Aorta (tissue), 5 donors: ENCODE measurements around the gene RPRD2. TPM values are rescaled to one million over a fixed set of nuclear protein-coding genes. Genes with fewer than 3 reads are reported as not detected.

Source experiments
- ATAC-seq: fragments of 200-7000 bp; cut with Tn5 transposase; one replicate; pipeline ENCODE4 v1.9.1; 2022; ENCODE audit warnings: moderate library complexity; ENCODE audit not compliant: low FRiP score
- DNase-seq, 2 donors: peaks; one replicate each; pipeline ENCODE4 v3.0.0-alpha.2; 2020
- H3K27ac ChIP-seq, 2 donors: one replicate each; pipeline ENCODE4 v1.5.1; 2013; ENCODE audit warnings: low read length in 2 of 2, mild to moderate bottlenecking in 2 of 2, moderate library complexity in 2 of 2, control low read depth in 1 of 2, inconsistent platforms in 1 of 2, low read depth in 1 of 2
- H3K27me3 ChIP-seq, 2 donors: one replicate each; pipeline ENCODE4 v1.6.1; 2013; ENCODE audit warnings: control low read depth in 1 of 2, low read length in 1 of 2, mild to moderate bottlenecking in 1 of 2, moderate library complexity in 1 of 2; ENCODE audit not compliant: insufficient read depth in 2 of 2, control insufficient read depth in 1 of 2
- H3K36me3 ChIP-seq, 2 donors: one replicate each; pipeline ENCODE4 v1.6.1; 2013; ENCODE audit warnings: control low read depth in 1 of 2, low read length in 1 of 2, mild to moderate bottlenecking in 1 of 2; ENCODE audit not compliant: insufficient read depth in 2 of 2, control insufficient read depth in 1 of 2
- H3K4me1 ChIP-seq, 2 donors: one replicate each; pipeline ENCODE4 v1.6.1; 2013; ENCODE audit warnings: low read length in 2 of 2, control low read depth in 1 of 2, mild to moderate bottlenecking in 1 of 2, moderate library complexity in 1 of 2; ENCODE audit not compliant: insufficient read depth in 2 of 2, control insufficient read depth in 1 of 2
- H3K4me3 ChIP-seq, 2 donors: one replicate each; pipeline ENCODE4 v1.5.1; 2013; ENCODE audit warnings: low read length in 2 of 2, control low read depth in 1 of 2, mild to moderate bottlenecking in 1 of 2
- H3K9me3 ChIP-seq: one replicate; pipeline ENCODE4 v1.6.1; 2013; ENCODE audit warnings: mild to moderate bottlenecking, low read length; ENCODE audit not compliant: control insufficient read depth
- WGBS, 2 donors: extraction: QIAGEN DNeasy Blood & Tissue Kit; methylation state at CpG; one replicate each; pipeline ENCODE4 v1.1.7; 2013; 5-methylcytosine and 5-hydroxymethylcytosine counted together
- intact Hi-C, 2 donors: fragments of 100-400 bp; cut with DNase I; formaldehyde crosslinking; loops; one replicate each; pipeline versions ENCODE4 v1.14.2 to v1.15.0; 2022
- polyA plus RNA-seq, 2 donors: library from polyadenylated mRNA; stranded (reverse); fragments of 200-250 nt; gene quantifications; one replicate each; pipeline ENCODE4 v1.2.3, GENCODE V29; 2013
- total RNA-seq, 2 donors: library from RNA; stranded (reverse); fragmentation: NEBNext Ultra II Directional; extraction: Animal tissue kit (Norgen Biotek cat#: 25700); gene quantifications; one replicate each; pipeline ENCODE4 v1.2.1, GENCODE V29; 2021
- donor health status: healthy with polysubstance abuse.
- donor health status: Bipolar disorder and iron deficiency.
- donor health status: DM: no; HTN: no; CAD: no.
- donor health status: DM: no; HTN: no; CAD: no.
- donor health status: DM: yes; HTN: yes; CAD: no.

The RPRD2 gene
- total and polyA plus RNA-seq, 4 donors: 4.5 to 30.9 (median 19.1) TPM

GRCh38 chr1:150511551-150511950 is 147.6 kb downstream of the RPRD2 start:
- Histone ChIP-seq H3K4me1 (no peaks in the 10 kb centered on the region), H3K27ac (no peak overlapping the region), H3K36me3 (no peaks in the 10 kb centered on the region), H3K27me3 (no peaks in the 10 kb centered on the region), H3K9me3 (no peaks in the 10 kb centered on the region), H3K4me3 (no peak overlapping the region)
- DNase-seq (peak in 1 of 2 donors; percentile 70), ATAC-seq (no peak)
- WGBS, 2 donors: 94 to 95% methylated on average over 12 of the region's 12 CpGs
- intact Hi-C loops: no loop called here

GRCh38 chr1:150511985-150512660 is 148.2 kb downstream of the RPRD2 start:
- ATAC-seq: no peak
- Histone ChIP-seq H3K9me3 (no peaks in the 10 kb centered on the region), H3K36me3 (no peaks in the 10 kb centered on the region), H3K27ac (no peak overlapping the region), H3K4me3 (no peak overlapping the region), H3K27me3 (no peaks in the 10 kb centered on the region), H3K4me1 (no peaks in the 10 kb centered on the region)
- DNase-seq: peak in 1 of 2 donors; percentile 57
- intact Hi-C loops: no loop called here
- WGBS, 2 donors: 89 to 93% methylated on average over 17 of the region's 17 CpGs

GRCh38 chr1:150512846-150513245 is 148.9 kb downstream of the RPRD2 start:
- H3K27me3 ChIP-seq: no peaks in the 10 kb centered on the region
- H3K9me3 ChIP-seq: no peaks in the 10 kb centered on the region
- H3K36me3 ChIP-seq: no peaks in the 10 kb centered on the region
- no peak overlapping the region for H3K4me3 ChIP-seq
- intact Hi-C loops: no loop called here
- H3K4me1 ChIP-seq: no peaks in the 10 kb centered on the region
- H3K27ac ChIP-seq: no peak overlapping the region
- WGBS, 2 donors: 85 to 93% methylated on average over 2 of the region's 2 CpGs
- no peak for DNase-seq
- ATAC-seq: no peak

- 92% methylated on average over 7 of the region's 7 CpGs for WGBS, 2 donors
- ATAC-seq (no peak), DNase-seq (peak in 1 of 2 donors; percentile 42)
- no peaks in the 10 kb centered on the region for H3K36me3 ChIP-seq
- no peaks in the 10 kb centered on the region for H3K4me1 ChIP-seq
- no peak overlapping the region for H3K4me3 ChIP-seq
- H3K9me3 ChIP-seq: no peaks in the 10 kb centered on the region
- intact Hi-C loops: no loop called here
- H3K27ac ChIP-seq: no peak overlapping the region
- no peaks in the 10 kb centered on the region for H3K27me3 ChIP-seq
Measured at GRCh38 chr1:150513351-150513791, 149.4 kb downstream of the RPRD2 start.

DNA sequence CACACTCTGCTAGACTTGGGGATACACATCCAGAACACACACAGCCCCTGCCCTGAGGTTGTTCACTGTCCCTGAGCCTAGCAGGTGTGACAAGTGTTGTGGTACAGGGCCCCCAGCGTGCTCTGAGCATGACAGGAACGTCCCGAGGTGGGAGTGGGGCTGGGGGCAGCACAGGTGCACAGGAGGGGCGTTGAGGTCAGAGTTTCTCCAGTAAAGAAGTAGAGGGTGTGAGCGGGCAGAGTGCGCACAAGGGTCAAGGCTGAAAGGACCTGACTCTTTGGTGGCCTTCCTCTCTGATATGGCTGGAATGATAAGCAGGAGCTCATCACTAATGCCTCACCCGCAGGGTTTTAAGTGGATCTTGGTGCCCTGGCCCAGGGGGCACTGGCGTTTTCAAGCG is 150.3 kb downstream of the RPRD2 start:
- 94 to 95% methylated on average over 9 of the region's 9 CpGs for WGBS, 2 donors
- Histone ChIP-seq H3K4me1 (no peaks in the 10 kb centered on the region), H3K9me3 (no peaks in the 10 kb centered on the region), H3K4me3 (no peak overlapping the region), H3K36me3 (no peaks in the 10 kb centered on the region), H3K27me3 (no peaks in the 10 kb centered on the region), H3K27ac (no peak overlapping the region)
- intact Hi-C loops: no loop called here
- ATAC-seq (no peak), DNase-seq (no peak)

- DNase-seq (no peak), ATAC-seq (no peak)
- H3K27ac ChIP-seq: peak overlapping the region in 1 of 2 donors; percentile 45
- no peaks in the 10 kb centered on the region for H3K27me3 ChIP-seq
- intact Hi-C loops: loop anchor here in 1 of 2 donors (5.0 kb wide), 1 partner anchor 43 kb away; no protein-coding TSS in a partner anchor
- no peaks in the 10 kb centered on the region for H3K36me3 ChIP-seq
- WGBS, 2 donors: 16 to 22% methylated on average over 21 of the region's 21 CpGs
- no peaks in the 10 kb centered on the region for H3K9me3 ChIP-seq
- H3K4me3 ChIP-seq: peak overlapping the region; percentile 29 to 31
- no peaks in the 10 kb centered on the region for H3K4me1 ChIP-seq
Measured at GRCh38 chr1:150514913-150515327, 151.0 kb downstream of the RPRD2 start.

GRCh38 chr1:150515328-150516049 is 151.5 kb downstream of the RPRD2 start, which contains the start of gene FALEC:
FALEC (plus strand) TSS chr1:150515752.
- WGBS, 2 donors: 0% methylated on average over 53 to 54 of the region's 54 CpGs
- Histone ChIP-seq H3K4me1 (no peaks in the 10 kb centered on the region), H3K4me3 (peak within 1 kb of the TSS; percentile 31 to 40), H3K27ac (peak within 1 kb of the TSS; percentile 44 to 61), H3K9me3 (no peaks in the 10 kb centered on the region), H3K27me3 (no peaks in the 10 kb centered on the region), H3K36me3 (no peaks in the 10 kb centered on the region)
- ATAC-seq (peak; percentile 99), DNase-seq (peak; percentile 98 to 99)
- intact Hi-C loops: loop anchor here in 1 of 2 donors (5.0 kb wide), 1 partner anchor 43 kb away; no protein-coding TSS in a partner anchor

DNA sequence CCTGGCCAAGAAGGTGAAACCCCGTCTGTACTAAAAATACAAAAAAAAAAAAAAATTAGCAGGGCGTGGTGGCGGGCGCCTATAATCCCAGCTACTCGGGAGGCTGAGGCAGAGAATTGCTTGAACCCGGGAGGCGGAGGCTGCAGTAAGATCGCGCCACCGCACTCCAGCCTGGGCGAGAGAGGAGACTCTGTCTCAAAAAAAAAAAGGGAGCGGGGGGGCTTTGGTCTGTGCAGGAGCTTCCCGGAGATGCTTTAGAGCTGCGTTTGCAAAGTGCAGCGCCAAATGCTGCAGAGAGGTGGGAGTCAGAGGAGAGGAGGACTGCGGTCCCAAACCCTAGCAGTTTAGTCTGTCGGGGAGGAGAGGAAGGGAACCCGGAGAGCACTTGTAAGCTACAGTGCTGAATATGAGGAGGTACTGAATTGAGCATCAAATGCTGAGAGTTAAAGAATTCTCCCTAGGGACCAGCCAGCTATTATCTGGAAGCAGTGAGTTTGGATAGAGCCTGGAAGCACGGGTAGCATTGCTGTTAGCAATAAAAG is 152.2 kb downstream of the RPRD2 start:
- H3K36me3 ChIP-seq: no peaks in the 10 kb centered on the region
- H3K9me3 ChIP-seq: no peaks in the 10 kb centered on the region
- 0% methylated on average over 19 of the region's 19 CpGs for WGBS, 2 donors
- no peak overlapping the region for H3K27ac ChIP-seq
- no peaks in the 10 kb centered on the region for H3K4me1 ChIP-seq
- peak; percentile 27 for ATAC-seq
- peak overlapping the region in 1 of 2 donors; percentile 40 for H3K4me3 ChIP-seq
- DNase-seq: peak in 1 of 2 donors; percentile 44
- intact Hi-C loops: loop anchor here in 1 of 2 donors (5.0 kb wide), 1 partner anchor 44 kb away; no protein-coding TSS in a partner anchor
- H3K27me3 ChIP-seq: no peaks in the 10 kb centered on the region
